Measurements from ENCODE around the gene RETREG3. TPM values are rescaled to one million over a fixed set of nuclear protein-coding genes. Genes with fewer than 3 reads are reported as not detected.

Gene RETREG3
- total RNA-seq, 2 experiments from 2014 or later, result 33.5 to 50.5 TPM

- H3K4me2 ChIP-seq (ENCODE audit: low read length), result peak overlapping the region; percentile 80
- peak; percentile 84 for DNase-seq (ENCODE audit: low spot score)
- H3K9me2 ChIP-seq (ENCODE audit: insufficient read depth, low read length), result no peaks in the 10 kb centered on the region
- peak overlapping the region; percentile 31 for H3K27ac ChIP-seq (ENCODE audit: low read depth, low read length, poor library complexity, severe bottlenecking)
- intact Hi-C loops (cut with micrococcal nuclease; ENCODE audit: unreplicated experiment), result loop anchor here (5.0 kb wide), 1 partner anchor 404 kb away; no protein-coding TSS in a partner anchor
- TF ChIP-seq CTCF (conservative IDR thresholded peaks at IDR 0.05; ENCODE audit: low read length) (no peak), EZH2phosphoT487 (IDR thresholded peaks at IDR 0.05; ENCODE audit: borderline replicate concordance, low read depth, low read length) (no peak)
- peak overlapping the region; percentile 79 for H3K4me3 ChIP-seq (ENCODE audit: low read depth, low read length, poor library complexity, severe bottlenecking)
- BruUV-seq (replicated peaks), result no TSS peak
- H4K20me1 ChIP-seq (ENCODE audit: insufficient read depth, low read length), result no peaks in the 10 kb centered on the region
- H3K36me3 ChIP-seq (ENCODE audit: insufficient read depth, low read length), result peaks cover 9% of the 10 kb centered on the region
- H2AFZ ChIP-seq (ENCODE audit: low read length), result no peak overlapping the region
- H3K9me3 ChIP-seq (ENCODE audit: low read length), result no peaks in the 10 kb centered on the region
- H3K79me2 ChIP-seq (ENCODE audit: insufficient read depth, low read depth, low read length), result peaks cover 4% of the 10 kb centered on the region; the same call in 1 of the 2 replicates
- ChIA-PET POLR2A (interaction anchor here (0.6 kb wide), 1 partner anchor 71 kb away, joined by 6 read pairs; no protein-coding TSS in a partner anchor), CTCF (ENCODE audit: unreplicated experiment) (no interaction called here)
- peaks cover 24% of the 10 kb centered on the region for H3K4me1 ChIP-seq (ENCODE audit: insufficient read depth, low read length, poor library complexity, severe bottlenecking)
These were observed 72.6 kb downstream of the RETREG3 start for GRCh38 chr17:42536372-42537155.

GRCh38 chr17:42536048-42536371 is 73.2 kb downstream of the RETREG3 start, which contains the start of gene NAGLU:
Gene NAGLU (plus strand): TSS chr17:42536241. CDS start chr17:42536273, 32 bp downstream.
- Histone ChIP-seq H3K9me2 (ENCODE audit: insufficient read depth, low read length) (no peaks in the 10 kb centered on the region), H3K79me2 (ENCODE audit: insufficient read depth, low read depth, low read length) (peaks cover 4% of the 10 kb centered on the region; the same call in 1 of the 2 replicates), H4K20me1 (ENCODE audit: insufficient read depth, low read length) (no peaks in the 10 kb centered on the region), H3K4me1 (ENCODE audit: insufficient read depth, low read length, poor library complexity, severe bottlenecking) (peaks cover 25% of the 10 kb centered on the region), H3K4me2 (ENCODE audit: low read length) (peak within 1 kb of the TSS; percentile 80), H3K36me3 (ENCODE audit: insufficient read depth, low read length) (peaks cover 9% of the 10 kb centered on the region), H2AFZ (ENCODE audit: low read length) (peak within 1 kb of the TSS; percentile 66), H3K4me3 (ENCODE audit: low read depth, low read length, poor library complexity, severe bottlenecking) (peak within 1 kb of the TSS; percentile 79), H3K27ac (ENCODE audit: low read depth, low read length, poor library complexity, severe bottlenecking) (peak within 1 kb of the TSS; percentile 60), H3K9me3 (ENCODE audit: low read length) (no peaks in the 10 kb centered on the region)
- TF ChIP-seq EZH2phosphoT487 (IDR thresholded peaks at IDR 0.05; ENCODE audit: borderline replicate concordance, low read depth, low read length) (no peak), CTCF (conservative IDR thresholded peaks at IDR 0.05; ENCODE audit: low read length) (no peak)
- intact Hi-C loops (cut with micrococcal nuclease; ENCODE audit: unreplicated experiment), result loop anchor here (5.0 kb wide), 1 partner anchor 404 kb away; no protein-coding TSS in a partner anchor
- BruUV-seq (replicated peaks), result no TSS peak
- CTCF ChIA-PET (ENCODE audit: unreplicated experiment), result no interaction called here
- DNase-seq (ENCODE audit: low spot score), result peak; percentile 96
- POLR2A ChIA-PET, result no interaction called here

Measured in OCI-LY7 (cell line).